GM18507 (cell line): ENCODE results near the gene NFIB.
A peak's percentile ranks its signal among the peaks of the same experiment; 100 is the strongest.

ENCODE experiments used
- DNase-seq: peaks from one replicate; pipeline ENCODE4 v3.0.0; 2011; ENCODE audit warnings: low read depth; ENCODE audit not compliant: insufficient read length; ENCODE audit errors: extremely low spot score
- FAIRE-seq: peaks from 2 replicates; lab custom pipeline; 2011; peaks lifted over from hg19 to GRCh38; lab: Jason Lieb, UNC

NFIB gene

DNA sequence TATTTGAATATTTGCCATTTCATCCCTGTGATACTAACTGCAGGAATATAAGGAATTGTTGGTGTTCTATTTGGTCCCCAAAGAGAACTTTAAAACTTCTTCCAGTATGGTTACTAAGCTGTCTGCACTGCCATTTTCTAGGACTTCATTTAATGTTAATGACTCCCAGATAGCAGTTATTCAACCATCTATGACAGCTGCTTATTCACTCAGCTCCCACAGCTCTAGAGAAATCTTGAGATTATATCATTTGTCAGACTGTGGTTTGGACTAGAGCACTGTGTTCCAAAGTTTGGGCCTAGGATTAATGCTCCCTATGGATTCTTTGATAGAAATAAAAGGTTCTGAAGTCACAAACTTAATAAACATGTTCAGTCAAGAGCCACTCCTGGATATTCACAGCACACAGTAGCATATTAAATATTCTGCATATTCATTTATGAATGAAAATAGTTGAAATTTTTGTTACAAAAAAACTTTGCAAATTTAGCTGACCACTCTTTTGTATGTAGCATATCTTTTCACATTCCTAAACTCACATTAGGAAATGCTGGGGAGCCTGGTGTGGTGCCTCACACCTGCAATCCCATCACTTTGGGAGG, 173.7 kb downstream of the NFIB start:
- FAIRE-seq (no peak), DNase-seq (no peak)

DNA sequence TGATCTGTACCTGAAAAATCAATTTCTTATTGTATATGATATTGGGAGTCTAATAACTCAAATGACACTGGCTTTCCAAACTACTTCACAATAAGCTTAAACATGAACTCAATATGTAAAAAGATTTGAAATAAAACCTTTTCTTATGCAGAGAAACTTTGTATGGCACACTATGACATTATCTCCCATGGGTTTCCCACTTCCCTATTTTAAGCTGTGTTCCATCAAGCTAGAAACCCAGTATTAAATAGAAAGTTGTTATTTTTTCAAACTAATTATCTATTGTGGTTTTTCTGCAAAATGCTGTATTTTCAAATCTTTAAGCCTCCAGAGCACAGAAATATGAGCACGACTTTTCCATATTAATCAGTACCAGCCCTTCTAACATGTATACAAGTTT, 174.7 kb downstream of the NFIB start:
- DNase-seq (no peak), FAIRE-seq (no peak)

DNA sequence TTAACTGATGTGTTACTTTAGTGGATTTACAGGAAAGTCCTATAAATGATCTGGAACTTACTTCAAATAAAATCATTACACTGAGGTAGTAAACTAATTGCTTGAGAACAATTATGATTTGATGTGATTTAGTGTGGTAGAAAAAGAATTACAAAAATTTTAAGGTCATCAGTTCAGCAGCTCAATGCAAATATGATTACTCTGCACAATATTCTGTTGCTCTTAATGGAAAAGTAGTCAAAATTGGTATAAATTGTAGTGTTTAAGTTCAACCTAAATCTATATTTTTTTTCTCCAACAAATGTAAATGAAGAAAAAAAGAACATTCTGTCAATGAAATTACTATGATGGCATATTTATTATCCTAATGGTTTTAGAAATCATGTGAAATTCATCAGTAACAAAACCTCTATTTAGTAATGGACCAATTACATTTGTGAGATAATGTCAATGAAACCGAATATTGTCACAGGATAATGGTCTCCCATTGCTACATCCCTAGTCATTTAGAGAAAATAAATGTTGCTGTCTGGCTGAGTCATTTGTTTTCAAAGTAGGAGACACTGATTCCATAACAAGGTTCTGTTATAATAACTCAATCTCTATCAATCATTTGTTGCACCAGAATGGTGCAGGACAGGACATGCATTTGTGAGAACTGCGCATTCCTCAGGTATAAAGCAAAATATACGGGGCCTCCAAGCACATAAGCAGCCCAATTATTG, 177.1 kb downstream of the NFIB start:
- no peak for FAIRE-seq
- no peak for DNase-seq

GRCh38 chr9:14136047-14136635, 177.8 kb downstream of the NFIB start:
- DNase-seq (no peak), FAIRE-seq (no peak)

DNA sequence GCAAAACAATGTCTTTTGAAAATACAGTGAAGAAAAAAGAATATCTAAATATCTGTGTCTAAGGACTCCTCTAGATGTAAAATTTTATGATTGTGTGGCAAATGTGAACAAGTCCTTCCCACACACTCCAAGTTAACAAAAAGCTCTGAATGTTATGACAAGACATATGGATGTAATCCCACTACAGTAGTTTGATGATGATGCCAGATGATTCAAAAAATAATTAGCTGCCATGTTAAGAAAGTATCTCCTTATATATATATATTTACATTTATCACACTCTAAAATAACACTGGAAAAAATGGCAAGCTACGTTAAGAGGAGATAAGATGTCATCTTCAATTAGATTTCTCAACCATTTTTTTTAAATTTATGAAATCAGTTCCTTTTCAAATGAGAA, 178.5 kb downstream of the NFIB start:
- FAIRE-seq = no peak
- DNase-seq = no peak

GRCh38 chr9:14133394-14133793, 180.5 kb downstream of the NFIB start:
- FAIRE-seq (no peak), DNase-seq (no peak)

GRCh38 chr9:14132775-14133174, 181.2 kb downstream of the NFIB start:
- no peak for FAIRE-seq
- no peak for DNase-seq

GRCh38 chr9:14131356-14132088, 182.4 kb downstream of the NFIB start:
- DNase-seq (no peak), FAIRE-seq (no peak)

DNA sequence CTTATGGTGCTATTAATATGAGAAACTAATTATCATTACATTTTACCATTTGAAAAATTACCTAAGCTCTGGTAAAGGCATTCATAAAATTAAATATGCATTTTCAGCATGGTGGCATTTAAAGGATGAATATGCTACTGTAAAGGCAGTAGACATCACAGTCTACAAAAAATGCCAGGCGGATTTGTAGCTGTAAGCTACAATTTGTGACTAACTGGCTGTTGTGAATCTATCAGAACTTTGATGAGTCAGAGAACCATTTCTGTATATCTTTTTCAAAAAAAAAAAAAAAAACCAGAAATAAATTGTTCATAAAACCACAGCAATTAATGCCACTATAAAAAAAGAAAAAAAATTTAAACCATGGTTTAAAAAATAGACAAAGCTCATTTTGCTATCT, 186.3 kb downstream of the NFIB start:
- DNase-seq (no peak), FAIRE-seq (no peak)

DNA sequence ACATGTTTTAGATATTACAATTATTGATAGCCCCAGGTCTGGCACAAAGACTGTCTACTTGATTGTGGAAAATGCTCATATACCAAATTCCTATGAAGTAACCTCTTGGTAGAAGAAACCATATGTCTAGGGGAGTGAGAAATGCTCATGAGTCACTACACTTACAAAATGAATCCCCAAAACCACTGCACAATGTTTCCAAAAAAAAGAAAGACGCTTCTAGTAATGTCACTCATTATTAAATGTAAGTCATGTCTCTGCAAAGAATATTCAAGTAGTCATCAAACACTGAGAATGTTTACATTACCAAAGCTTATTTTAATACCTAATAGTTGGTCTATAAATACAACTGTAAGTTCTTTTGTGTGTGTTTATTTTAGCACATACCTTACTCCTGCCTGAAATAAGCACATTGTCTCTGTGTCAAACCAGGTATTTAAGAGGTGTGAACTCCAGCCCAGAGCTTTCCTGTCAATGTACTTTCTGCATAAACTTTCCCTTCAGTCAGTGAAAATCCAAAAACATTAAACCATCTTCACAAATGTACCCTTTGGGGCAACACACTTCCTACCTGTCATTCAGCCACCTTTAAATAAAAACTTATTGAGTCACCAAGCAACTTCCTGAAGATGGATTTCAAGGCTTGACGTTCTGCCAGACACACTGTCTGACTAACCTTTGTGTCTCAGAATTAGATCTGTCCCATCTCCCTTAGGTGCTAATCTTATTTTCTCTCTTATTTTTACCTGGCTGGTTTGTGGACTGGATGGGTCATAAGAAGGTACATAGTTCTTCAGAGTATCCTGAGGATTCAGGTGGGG, 194.0 kb downstream of the NFIB start:
- DNase-seq (no peak), FAIRE-seq (no peak)

GRCh38 chr9:14112226-14112625, 201.7 kb downstream of the NFIB start:
- FAIRE-seq = no peak
- no peak for DNase-seq

- FAIRE-seq (no peak), DNase-seq (no peak)
These were observed 202.2 kb downstream of the NFIB start for GRCh38 chr9:14111696-14112095.

- no peak for FAIRE-seq
- DNase-seq = no peak
These were observed 206.0 kb downstream of the NFIB start for GRCh38 chr9:14107977-14108376.

DNA sequence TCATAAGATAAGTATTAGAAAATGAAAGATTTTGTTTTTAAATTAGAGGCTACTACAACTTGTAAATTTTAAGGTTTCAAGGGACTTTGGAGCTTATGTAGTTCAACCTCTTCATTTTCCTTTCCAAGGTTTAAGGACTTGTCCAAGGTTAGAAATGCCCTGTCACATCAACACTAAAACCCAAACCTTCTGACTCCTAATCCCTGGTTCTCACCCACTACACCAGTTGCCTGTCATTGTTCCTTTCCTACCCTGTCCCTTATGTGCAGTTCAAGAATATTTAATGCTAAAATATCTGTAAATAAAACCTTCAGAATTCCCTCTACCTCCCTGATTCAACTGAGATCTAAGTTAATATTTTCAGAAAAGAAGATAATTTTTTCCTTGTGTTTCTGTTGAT, 206.4 kb downstream of the NFIB start:
- DNase-seq (no peak), FAIRE-seq (no peak)

DNA sequence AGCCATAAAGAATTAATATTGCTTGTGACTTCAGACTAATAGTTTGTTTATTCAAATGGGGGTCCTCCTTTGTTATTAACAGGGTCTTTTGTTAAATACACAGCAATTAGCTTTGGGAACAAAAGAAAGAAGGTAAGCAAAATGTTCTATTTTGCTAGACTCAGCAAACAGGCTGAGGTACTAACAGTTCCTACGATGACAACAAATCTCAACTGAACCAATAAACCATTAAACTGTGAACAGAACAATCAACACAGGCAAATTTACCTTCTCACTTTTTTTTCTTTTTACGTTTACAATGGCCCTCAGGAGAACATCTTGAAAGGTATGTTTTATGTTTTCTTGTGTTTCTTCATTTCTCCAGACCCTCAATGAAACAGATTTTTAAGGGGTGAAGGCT, 207.2 kb downstream of the NFIB start:
- no peak for DNase-seq
- FAIRE-seq = no peak

- DNase-seq = no peak
- peak; percentile 9 for FAIRE-seq
These were observed 209.4 kb downstream of the NFIB start for GRCh38 chr9:14104496-14104895.

- FAIRE-seq (no peak), DNase-seq (no peak)
These were observed 210.8 kb downstream of the NFIB start for GRCh38 chr9:14103115-14103514.

- FAIRE-seq = no peak
These were observed 214.2 kb downstream of the NFIB start for GRCh38 chr9:14099737-14100136.

DNA sequence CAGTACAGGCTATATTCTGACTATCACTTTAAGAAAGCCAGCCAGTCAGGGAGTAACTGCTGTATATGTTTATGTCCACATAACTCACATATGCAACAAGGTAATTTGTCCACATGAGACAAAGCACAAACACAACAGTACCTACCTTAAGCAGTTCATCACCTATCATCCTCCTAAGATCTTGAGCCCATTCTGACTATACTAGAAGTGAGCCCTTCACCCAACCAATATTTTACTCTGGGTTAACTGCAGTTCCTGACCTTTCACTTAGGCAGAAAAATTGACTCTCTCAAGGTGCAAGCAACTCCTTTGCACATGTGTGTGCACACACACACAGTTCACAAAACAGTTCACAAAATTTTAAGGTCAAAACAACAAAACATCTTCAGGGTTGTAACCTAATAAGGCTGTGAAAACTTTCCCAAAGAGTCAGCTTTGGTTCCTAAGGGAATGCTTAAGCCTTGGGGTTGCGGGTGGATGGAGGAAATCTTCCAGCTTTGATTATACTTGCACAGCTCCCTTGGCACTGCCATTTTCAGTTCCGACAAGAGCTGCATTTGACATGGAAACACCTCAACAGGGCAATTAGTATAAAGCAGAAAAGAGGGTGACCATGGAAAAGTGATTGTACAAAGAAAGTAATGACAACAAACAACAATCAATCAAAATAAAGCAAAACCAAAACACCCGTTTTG, 215.3 kb downstream of the NFIB start:
- FAIRE-seq (no peak), DNase-seq (no peak)

More at GRCh38 chr9:14099737-14100136, 214.2 kb downstream of the NFIB start:
- DNase-seq = no peak
